NCI-H2029 (cell line): ENCODE results near the gene ACACB.
A peak's percentile ranks its signal among the peaks of the same experiment; 100 is the strongest.

Experiments
- DNase-seq: peaks from one replicate; lab custom pipeline; 2025; lab: John Stamatoyannopoulos, UW

ACACB gene

GRCh38 chr12:109304485-109304884 is 188.1 kb downstream of the ACACB start:
- DNase-seq, result no peak

GRCh38 chr12:109305547-109305946 is 189.2 kb downstream of the ACACB start:
- DNase-seq, result no peak

- DNase-seq, result no peak
Measured at GRCh38 chr12:109307051-109307450, 190.7 kb downstream of the ACACB start.

- DNase-seq, result no peak
Measured at GRCh38 chr12:109308534-109309380, 192.4 kb downstream of the ACACB start, which contains the start of gene FOXN4. FOXN4 (minus strand) TSS chr12:109309284; CDS start chr12:109308321, 963 bp downstream.

GRCh38 chr12:109309381-109310246 is 193.2 kb downstream of the ACACB start:
- DNase-seq, result no peak

- peak; percentile 51 for DNase-seq
Measured at GRCh38 chr12:109310247-109311125, 194.1 kb downstream of the ACACB start.
